ENCODE data around the gene IQSEC3.
"Not testable (repeated sequence)": the region's sequence is repeated elsewhere in the genome, so short reads cannot be mapped to it uniquely, and the experiment has no call there.

The IQSEC3 gene

DNA sequence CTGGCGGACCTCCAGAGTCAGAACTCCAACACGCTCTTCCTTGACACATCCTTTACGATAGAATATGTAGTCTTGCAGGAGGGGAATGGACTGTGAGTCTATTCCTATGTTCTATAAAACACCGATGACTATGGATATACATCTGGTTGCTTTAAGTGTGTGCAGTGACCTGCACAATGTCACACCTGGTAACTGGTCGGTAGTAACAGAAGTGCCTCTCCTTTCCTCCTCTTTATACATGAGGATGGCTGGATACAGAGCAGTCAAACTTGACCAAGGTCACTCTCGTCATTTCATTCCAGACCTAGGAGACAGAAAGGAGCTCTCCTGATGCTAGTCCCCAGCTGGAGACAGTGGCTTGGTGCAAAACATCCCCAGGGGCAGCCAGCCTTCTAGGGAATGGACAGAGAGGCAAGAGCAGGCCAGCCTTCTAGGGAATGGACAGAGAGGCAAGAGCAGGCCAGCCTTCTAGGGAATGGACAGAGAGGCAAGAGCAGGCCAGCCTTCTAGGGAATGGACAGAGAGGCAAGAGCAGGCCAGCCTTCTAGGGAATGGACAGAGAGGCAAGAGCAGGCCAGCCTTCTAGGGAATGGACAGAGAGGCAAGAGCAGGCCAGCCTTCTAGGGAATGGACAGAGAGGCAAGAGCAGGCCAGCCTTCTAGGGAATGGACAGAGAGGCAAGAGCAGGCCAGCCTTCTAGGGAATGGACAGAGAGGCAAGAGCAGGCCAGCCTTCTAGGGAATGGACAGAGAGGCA, 21.2 kb upstream of the IQSEC3 start:
- not testable (repeated sequence) for H3K4me3 ChIP-seq (ENCODE audit: low read length); DNase-seq (ENCODE audit: low read depth)

DNA sequence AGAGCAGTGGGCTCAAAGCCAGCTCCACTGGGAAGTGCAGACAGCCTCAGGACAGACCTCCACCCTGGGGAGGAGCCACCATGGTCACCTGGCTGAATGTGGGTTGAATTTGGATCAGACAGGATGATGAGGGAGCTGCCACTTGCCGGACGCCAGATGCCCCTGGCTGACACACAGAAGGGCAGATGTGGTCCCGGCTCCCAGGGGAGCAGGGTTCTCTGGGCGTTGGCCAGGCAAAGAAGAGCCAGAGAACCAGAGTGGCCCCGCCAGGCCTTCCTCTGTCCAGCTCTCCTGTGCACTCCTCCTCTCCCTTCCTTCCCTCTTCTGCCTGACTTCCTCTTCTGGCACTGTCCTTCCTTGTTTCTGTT, 20.6 kb upstream of the IQSEC3 start:
- H3K4me3 ChIP-seq (ENCODE audit: low read length); DNase-seq (ENCODE audit: low read depth): not testable (repeated sequence)

DNA sequence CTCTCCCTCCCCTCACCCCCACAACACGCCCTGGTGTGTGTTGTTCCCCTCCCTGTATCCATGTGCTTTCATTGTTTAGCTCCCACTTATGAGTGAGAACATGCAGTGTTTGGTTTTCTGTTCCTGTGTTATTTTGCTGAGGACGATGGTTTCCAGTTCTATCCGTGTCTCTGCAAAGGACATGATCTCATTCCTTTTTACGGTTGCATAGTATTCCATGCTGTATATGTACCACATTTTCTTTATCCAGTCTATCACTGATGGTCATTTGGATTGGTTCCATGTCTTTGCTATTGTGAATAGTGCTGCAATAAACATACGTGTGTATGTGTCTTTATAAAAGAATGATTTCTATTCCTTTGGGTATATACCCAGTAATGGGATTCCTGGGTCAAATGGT, 20.0 kb upstream of the IQSEC3 start:
- not testable (repeated sequence) for DNase-seq (ENCODE audit: low read depth)

DNA sequence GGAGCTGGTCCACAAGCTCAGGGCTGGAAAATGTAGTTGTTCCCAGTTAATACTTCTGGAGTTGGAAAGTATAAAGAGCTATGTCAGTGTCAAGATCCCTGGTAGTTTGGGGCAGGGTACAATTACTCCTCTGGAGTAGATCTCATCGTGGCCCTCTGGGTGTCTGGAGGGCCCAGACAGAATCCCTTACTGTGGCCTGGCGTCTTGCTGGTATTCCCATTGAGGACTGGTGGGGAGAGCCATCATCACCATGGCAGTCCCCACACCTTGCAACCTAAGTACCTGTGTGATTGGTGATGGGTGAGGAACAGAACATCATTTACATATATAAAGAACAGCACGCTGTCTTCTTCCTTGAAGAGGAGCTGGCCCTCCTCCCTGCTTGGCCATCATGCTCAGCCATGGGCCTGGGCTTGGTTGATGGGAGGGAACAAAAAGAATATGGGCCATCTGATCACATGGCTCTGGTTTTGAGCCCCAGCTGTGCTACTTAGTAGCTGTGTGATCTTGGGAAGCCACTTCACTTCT, 18.8 kb upstream of the IQSEC3 start:
- DNase-seq (ENCODE audit: low read depth); H3K4me3 ChIP-seq (ENCODE audit: low read length): not testable (repeated sequence)

More for the DNA sequence above, 20.0 kb upstream of the IQSEC3 start:
- not testable (repeated sequence) for H3K4me3 ChIP-seq (ENCODE audit: low read length)

DNA sequence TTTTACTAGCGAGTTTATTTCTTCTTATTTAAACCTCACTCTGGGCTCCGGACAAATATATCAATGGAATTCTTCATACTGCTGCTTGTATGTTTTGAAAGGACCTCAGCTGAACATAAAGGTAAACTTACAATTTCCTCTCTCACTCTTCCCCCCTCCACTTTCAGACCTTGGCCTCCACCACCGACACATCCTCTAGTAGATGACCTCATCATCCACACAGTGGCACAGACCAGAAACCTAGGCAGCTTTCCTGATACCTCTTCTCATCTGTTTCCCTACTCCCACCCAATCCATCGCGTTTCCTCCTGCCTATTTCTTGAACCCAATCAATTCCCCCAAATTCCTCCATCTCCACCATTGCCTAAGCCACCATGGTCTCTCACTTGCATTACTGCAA, 17.4 kb upstream of the IQSEC3 start:
- not testable (repeated sequence) for H3K4me3 ChIP-seq (ENCODE audit: low read length); DNase-seq (ENCODE audit: low read depth)

DNA sequence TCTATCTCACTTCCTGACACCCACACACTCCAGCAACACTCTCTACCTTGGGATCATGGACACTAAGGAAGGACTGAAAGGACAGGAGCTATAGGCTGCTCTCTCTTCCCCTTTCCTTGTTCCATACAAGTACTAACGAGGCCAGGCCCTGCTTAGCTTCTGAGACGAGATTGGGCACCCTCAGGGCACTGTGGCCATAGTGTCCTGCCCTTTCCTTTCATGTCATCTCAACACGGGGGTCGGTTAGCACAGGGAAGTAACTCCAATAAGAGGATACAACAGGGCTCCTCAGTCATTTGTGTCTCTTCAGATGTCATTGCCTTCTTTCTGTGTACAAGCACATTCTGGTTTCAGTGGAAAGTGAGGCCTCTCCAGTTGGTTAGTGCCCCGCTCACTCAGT, 15.5 kb upstream of the IQSEC3 start:
- not testable (repeated sequence) for H3K4me3 ChIP-seq (ENCODE audit: low read length); DNase-seq (ENCODE audit: low read depth)

DNA sequence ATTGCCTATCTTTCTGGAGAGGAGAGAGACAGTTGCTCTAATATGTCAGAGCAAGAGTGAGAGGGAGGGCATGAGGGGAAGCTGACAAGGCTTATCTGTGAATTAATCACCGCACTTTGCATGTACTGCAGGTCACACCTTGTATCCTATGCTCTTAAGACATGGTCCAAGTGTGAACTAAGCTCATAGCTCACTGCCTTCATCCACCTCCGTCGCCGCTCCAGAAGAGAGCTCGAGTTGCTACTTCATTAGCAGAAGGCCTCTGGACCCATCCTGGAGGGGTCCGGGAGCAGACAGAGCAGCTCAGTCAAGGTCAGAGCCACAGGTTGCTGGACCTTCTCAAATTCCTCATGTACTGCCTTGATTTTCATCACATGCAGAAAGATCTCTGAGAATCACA, 14.6 kb upstream of the IQSEC3 start:
- DNase-seq (ENCODE audit: low read depth); H3K4me3 ChIP-seq (ENCODE audit: low read length): not testable (repeated sequence)

DNA sequence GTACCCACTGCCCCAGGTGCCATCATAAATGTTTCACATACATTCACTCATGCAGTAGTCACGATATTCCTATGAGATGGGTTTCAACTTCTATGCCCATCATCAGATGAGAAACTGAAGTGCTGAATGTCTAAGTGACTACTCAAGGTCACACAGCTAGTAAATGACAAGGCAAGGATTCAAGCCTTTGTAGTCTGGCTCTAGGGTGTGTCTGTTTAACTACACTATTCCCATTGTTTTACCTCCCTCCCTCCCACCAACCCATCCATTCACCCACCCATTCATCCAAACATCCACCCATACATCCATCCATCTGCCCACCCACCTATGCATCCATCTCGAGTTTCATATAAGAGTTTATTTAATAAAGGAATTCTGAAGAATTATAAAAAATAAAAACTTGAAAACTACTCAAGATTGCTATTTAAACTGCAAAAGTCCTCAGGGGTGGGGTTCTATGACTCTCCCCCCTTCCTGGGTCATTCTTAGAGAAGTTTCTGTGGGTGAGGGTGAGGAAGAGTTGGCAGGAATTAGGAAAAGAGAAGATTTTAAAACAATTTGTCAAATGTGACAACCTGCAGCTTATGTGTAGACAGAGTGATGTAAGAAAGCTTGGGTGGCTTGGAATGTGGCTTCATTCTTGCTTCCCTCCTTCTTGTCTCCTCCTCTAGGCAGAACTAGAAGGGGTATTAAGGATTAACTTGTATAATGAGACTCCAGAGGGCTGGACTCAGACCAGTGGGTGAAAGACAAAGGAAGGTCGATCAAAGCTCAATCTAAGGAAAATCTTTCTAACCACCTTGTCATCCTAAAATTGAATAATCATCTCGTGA, 13.4 kb upstream of the IQSEC3 start:
- H3K4me3 ChIP-seq (ENCODE audit: low read length); DNase-seq (ENCODE audit: low read depth): not testable (repeated sequence)

DNA sequence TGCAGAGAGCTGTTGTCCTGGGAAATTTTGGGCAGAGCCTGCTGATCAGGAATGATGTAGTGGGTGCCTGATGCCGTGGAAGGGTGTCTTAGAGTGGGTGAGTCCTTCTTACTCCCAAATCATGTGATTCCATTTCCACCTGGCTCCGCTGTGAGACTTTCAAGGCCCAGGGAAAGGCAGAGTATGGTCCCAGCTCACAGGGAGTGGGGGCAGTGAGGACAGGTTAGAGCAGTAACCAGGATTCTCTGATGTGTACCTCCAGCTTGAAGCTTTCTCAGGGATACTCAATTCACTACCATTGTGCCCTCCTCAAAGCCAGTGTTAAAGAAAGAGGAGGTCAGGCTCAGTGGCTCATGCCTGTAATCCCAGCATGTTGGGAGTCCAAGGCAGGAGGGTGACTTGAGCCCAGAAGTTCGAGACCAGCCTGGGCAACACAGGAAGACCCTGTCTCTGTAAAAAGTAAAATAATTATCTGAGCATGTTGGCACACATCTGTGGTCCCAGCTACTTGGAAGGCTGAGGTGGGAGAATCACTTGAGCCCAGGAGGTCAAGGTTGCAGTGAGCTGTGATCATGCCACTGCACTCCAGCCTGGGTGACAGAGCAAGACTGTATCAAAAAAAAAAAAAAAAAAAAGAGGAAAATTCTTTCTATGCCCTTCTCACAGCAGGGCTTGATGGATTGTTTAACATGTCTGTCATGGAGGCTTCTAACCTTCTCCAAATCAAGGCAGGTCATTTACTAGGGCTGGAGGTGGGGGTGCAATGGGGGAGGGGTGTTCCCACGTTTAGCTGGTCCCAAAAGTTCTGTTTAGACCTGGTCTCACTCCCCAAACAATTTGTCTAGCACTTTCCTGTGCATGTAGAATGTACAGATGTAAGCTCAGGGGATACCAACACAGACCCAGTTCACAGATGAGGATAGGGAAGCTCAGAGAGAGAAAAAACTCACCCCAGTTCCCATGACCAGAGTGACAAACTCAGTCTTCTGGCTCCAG, 12.5 kb upstream of the IQSEC3 start:
- H3K4me3 ChIP-seq (ENCODE audit: low read length) = no peak overlapping the region
- TF ChIP-seq, protein P1, sequence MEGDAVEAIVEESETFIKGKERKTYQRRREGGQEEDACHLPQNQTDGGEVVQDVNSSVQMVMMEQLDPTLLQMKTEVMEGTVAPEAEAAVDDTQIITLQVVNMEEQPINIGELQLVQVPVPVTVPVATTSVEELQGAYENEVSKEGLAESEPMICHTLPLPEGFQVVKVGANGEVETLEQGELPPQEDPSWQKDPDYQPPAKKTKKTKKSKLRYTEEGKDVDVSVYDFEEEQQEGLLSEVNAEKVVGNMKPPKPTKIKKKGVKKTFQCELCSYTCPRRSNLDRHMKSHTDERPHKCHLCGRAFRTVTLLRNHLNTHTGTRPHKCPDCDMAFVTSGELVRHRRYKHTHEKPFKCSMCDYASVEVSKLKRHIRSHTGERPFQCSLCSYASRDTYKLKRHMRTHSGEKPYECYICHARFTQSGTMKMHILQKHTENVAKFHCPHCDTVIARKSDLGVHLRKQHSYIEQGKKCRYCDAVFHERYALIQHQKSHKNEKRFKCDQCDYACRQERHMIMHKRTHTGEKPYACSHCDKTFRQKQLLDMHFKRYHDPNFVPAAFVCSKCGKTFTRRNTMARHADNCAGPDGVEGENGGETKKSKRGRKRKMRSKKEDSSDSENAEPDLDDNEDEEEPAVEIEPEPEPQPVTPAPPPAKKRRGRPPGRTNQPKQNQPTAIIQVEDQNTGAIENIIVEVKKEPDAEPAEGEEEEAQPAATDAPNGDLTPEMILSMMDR (conservative IDR thresholded peaks at IDR 0.05; ENCODE audit: low read depth, low read length) = no peak
- DNase-seq (ENCODE audit: low read depth) = no peak

DNA sequence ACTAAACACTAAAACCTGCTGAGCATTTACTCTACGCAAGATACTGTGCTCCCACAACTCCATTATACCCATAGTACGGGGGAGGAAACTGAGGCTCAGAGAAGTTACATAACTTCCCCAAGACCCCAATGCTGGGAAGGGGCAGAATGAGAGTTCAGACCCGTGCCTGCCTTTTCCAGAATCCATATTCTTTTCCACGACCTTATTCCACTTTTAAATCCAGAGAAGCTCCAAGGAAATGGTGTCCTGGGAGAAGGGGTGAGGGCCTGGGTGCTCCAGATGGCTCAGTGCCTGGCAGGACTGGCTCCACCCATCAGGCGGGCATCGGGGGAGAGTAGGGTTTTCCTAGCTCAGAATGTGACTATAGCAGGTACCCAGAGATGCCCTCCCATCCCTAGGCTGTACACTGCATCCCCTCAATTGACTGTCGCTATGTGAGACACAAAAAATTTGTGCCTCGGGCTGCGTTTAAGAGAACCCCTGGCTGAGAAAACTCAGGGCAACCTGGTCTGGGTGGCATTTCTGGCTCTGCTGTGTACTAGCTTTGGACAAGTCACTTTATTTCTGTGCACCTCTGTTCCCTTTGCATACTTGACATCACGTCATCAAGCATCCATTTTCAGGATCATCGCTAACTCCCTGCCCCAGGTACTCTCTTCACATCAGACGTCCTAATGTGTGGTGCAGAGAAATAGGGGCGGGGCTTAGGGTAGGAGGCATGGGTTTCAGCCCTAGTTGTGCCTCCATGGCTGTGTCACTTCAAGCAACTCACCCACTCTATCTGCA, 11.6 kb upstream of the IQSEC3 start:
- DNase-seq (ENCODE audit: low read depth) = no peak
- TF ChIP-seq, protein P1 (conservative IDR thresholded peaks at IDR 0.05; ENCODE audit: low read depth, low read length) = no peak
- H3K4me3 ChIP-seq (ENCODE audit: low read length) = no peak overlapping the region

Data from retinal pigment epithelial cell (primary cell).